IMR-90 (cell line): ENCODE results near the gene KRT6C. TPM values are rescaled to one million over a fixed set of nuclear protein-coding genes. Genes with fewer than 3 reads are reported as not detected.

Experiments
- ATAC-seq: fragments of 200-7000 bp; cut with Tn5 transposase; 2 replicates; pipeline ENCODE4 v1.9.1; 2020; ENCODE audit warnings: low read depth, mild to moderate bottlenecking, moderate library complexity
- BruUV-seq: library from RNA; stranded (reverse); fragments of 400-500 nt; replicated peaks from 2 replicates; lab custom pipeline; 2021; lab: Mats Ljungman, UMichigan
- CTCF ChIA-PET: fragments of 300-600 bp; formaldehyde crosslinking; extraction: SDS; loops from one replicate; lab custom pipeline; 2021; ENCODE audit warnings: antibody characterized with exemption; lab: Yijun Ruan, JAX
- POLR2A ChIA-PET: fragments of 300-600 bp; sonication (Branson Sonifier 250); formaldehyde crosslinking; loops from one replicate; lab custom pipeline; 2022; ENCODE audit warnings: antibody characterized with exemption; ENCODE audit not compliant: unreplicated experiment; lab: Charles Lee
- DNase-seq: peaks from one replicate; pipeline ENCODE4 v3.0.0; 2013
- H2AFZ ChIP-seq: replicated peaks from 2 replicates; pipeline ENCODE3; 2013; ENCODE audit warnings: low read length, mild to moderate bottlenecking; ENCODE audit not compliant: poor library complexity
- H2AK5ac ChIP-seq: 2 replicates; pipeline ENCODE4 v1.6.1; 2013; ENCODE audit warnings: low read depth, low read length, inconsistent platforms
- H2AK9ac ChIP-seq: replicated peaks from 2 replicates; pipeline ENCODE3; 2013; ENCODE audit warnings: mild to moderate bottlenecking, low read depth, low read length, moderate library complexity; ENCODE audit not compliant: poor library complexity
- H2BK120ac ChIP-seq: 2 replicates; pipeline ENCODE4 v1.6.1; 2013; ENCODE audit warnings: low read depth, low read length, inconsistent platforms
- H2BK15ac ChIP-seq: 3 replicates; pipeline ENCODE4 v1.6.1; 2013; ENCODE audit warnings: low read depth, low read length, inconsistent platforms
- H2BK20ac ChIP-seq: 2 replicates; pipeline ENCODE4 v1.6.1; 2013; ENCODE audit warnings: low read depth, mild to moderate bottlenecking, inconsistent platforms, low read length, moderate library complexity
- H2BK5ac ChIP-seq: 2 replicates; pipeline ENCODE4 v1.6.1; 2013; ENCODE audit warnings: mild to moderate bottlenecking, low read depth, low read length, inconsistent platforms; ENCODE audit not compliant: poor library complexity, severe bottlenecking
- H3K14ac ChIP-seq: replicated peaks from 2 replicates; pipeline ENCODE4 v1.6.1; 2013; ENCODE audit warnings: low read depth, low read length, inconsistent platforms
- H3K18ac ChIP-seq: 2 replicates; pipeline ENCODE4 v1.6.1; 2013; ENCODE audit warnings: low read depth, low read length, control low read depth
- H3K23ac ChIP-seq: 2 replicates; pipeline ENCODE4 v1.6.1; 2013; ENCODE audit warnings: low read depth, low read length, inconsistent platforms
- H3K27ac ChIP-seq: 2 replicates; pipeline ENCODE4 v1.5.1; 2013; ENCODE audit warnings: mild to moderate bottlenecking, control low read depth, low read length; ENCODE audit not compliant: insufficient read depth
- H3K27me3 ChIP-seq: 2 replicates; pipeline ENCODE4 v1.6.1; 2013; ENCODE audit warnings: low read length; ENCODE audit not compliant: control insufficient read depth, insufficient read depth
- H3K36me3 ChIP-seq: 2 replicates; pipeline ENCODE4 v1.6.1; 2013; ENCODE audit warnings: low read length, mixed read lengths; ENCODE audit not compliant: control insufficient read depth, insufficient read depth
- H3K4ac ChIP-seq: 2 replicates; pipeline ENCODE4 v1.6.1; 2013; ENCODE audit warnings: low read depth, low read length, inconsistent platforms
- H3K4me1 ChIP-seq: 2 replicates; pipeline ENCODE4 v1.6.1; 2013; ENCODE audit warnings: low read length, mixed read lengths; ENCODE audit not compliant: control insufficient read depth, insufficient read depth
- H3K4me2 ChIP-seq: 2 replicates; pipeline ENCODE4 v1.6.1; 2013; ENCODE audit warnings: low read depth, mild to moderate bottlenecking, control low read depth, low read length, moderate library complexity
- H3K4me3 ChIP-seq: 2 replicates; pipeline ENCODE4 v1.5.1; 2013; ENCODE audit warnings: low read depth, mild to moderate bottlenecking, control low read depth, low read length, moderate library complexity; ENCODE audit not compliant: insufficient read depth
- H3K56ac ChIP-seq: 2 replicates; pipeline ENCODE4 v1.6.1; 2013; ENCODE audit warnings: low read length, inconsistent platforms; ENCODE audit not compliant: insufficient read depth; ENCODE audit errors: extremely low read depth
- H3K79me1 ChIP-seq, 2 experiments: 2 replicates each; pipeline ENCODE4 v1.6.1; 2013; ENCODE audit warnings: low read length in 2 of 2, inconsistent platforms in 1 of 2, low read depth in 1 of 2
- H3K9ac ChIP-seq: 2 replicates; pipeline ENCODE4 v1.6.1; 2013; ENCODE audit warnings: low read depth, low read length, control low read depth
- H3K9me1 ChIP-seq: 2 replicates; pipeline ENCODE4 v1.6.1; 2013; ENCODE audit warnings: low read length, inconsistent platforms; ENCODE audit not compliant: insufficient read depth
- H3K9me3 ChIP-seq: 2 replicates; pipeline ENCODE4 v1.6.1; 2013; ENCODE audit warnings: low read length; ENCODE audit not compliant: control insufficient read depth, insufficient read depth
- H4K20me1 ChIP-seq: 2 replicates; pipeline ENCODE4 v1.6.1; 2013; ENCODE audit warnings: low read length, inconsistent platforms; ENCODE audit not compliant: insufficient read depth
- H4K5ac ChIP-seq: 2 replicates; pipeline ENCODE4 v1.6.1; 2013; ENCODE audit warnings: mild to moderate bottlenecking, low read depth, low read length, control low read depth
- H4K8ac ChIP-seq, 2 experiments: 2 replicates each; pipeline ENCODE4 v1.6.1; 2013; ENCODE audit warnings: low read depth in 2 of 2, low read length in 2 of 2, control low read depth in 1 of 2, inconsistent platforms in 1 of 2
- H4K91ac ChIP-seq: 2 replicates; pipeline ENCODE4 v1.6.1; 2013; ENCODE audit warnings: low read depth, low read length, inconsistent platforms; ENCODE audit not compliant: insufficient read depth
- MAZ ChIP-seq: IDR thresholded peaks from 2 replicates; pipeline ENCODE4 v1.6.1; 2012; ENCODE audit warnings: low read depth, mild to moderate bottlenecking, low read length, improper control_type of control experiment, moderate library complexity, borderline replicate concordance
- RAD21 ChIP-seq: IDR thresholded peaks from 2 replicates; pipeline ENCODE4 v1.6.1; 2012; ENCODE audit warnings: low read length, improper control_type of control experiment
- WGBS, 2 experiments: methylation state at CpG; one replicate each; pipeline versions ENCODE4 v1.1.5 to v1.1.7; 2013; ENCODE audit warnings: missing lambda C conversion rate in 2 of 2; ENCODE audit not compliant: insufficient read length in 1 of 2; ENCODE audit errors: extremely low coverage in 2 of 2; 5-methylcytosine and 5-hydroxymethylcytosine counted together
- dilution Hi-C: fragments of 300-500 bp; cut with HindIII; formaldehyde crosslinking; loops from one replicate; pipeline ENCODE4 v1.14.3; 2018; ENCODE audit warnings: low sequenced_read_pairs; ENCODE audit not compliant: unreplicated experiment
- in situ Hi-C: fragments of 300-500 bp; cut with MboI; formaldehyde crosslinking; loops from 3 replicates; pipeline ENCODE4 v1.14.3; 2019; ENCODE audit warnings: low sequenced_read_pairs, inconsistent platforms, mixed read lengths
- intact Hi-C: fragments of 100-400 bp; cut with micrococcal nuclease; formaldehyde crosslinking; loops from 2 replicates; pipeline ENCODE4 v1.10.0; 2022
- polyA plus RNA-seq, 3 experiments: library from polyadenylated mRNA; depleted of rRNA; stranded (reverse); fragments of >200 nt; gene quantifications; 2 replicates each; pipeline ENCODE4 v1.2.3, GENCODE V29; 2012; ENCODE audit warnings: low replicate concordance in 1 of 3
- total RNA-seq: library from RNA; depleted of rRNA; stranded (reverse); fragments of >200 nt; gene quantifications from 2 replicates; pipeline ENCODE4 v1.2.3, GENCODE V29; 2012

The KRT6C gene
- total and polyA plus RNA-seq, 2 of the 4 experiments (the other 2 are of a cell fraction) = not detected

DNA sequence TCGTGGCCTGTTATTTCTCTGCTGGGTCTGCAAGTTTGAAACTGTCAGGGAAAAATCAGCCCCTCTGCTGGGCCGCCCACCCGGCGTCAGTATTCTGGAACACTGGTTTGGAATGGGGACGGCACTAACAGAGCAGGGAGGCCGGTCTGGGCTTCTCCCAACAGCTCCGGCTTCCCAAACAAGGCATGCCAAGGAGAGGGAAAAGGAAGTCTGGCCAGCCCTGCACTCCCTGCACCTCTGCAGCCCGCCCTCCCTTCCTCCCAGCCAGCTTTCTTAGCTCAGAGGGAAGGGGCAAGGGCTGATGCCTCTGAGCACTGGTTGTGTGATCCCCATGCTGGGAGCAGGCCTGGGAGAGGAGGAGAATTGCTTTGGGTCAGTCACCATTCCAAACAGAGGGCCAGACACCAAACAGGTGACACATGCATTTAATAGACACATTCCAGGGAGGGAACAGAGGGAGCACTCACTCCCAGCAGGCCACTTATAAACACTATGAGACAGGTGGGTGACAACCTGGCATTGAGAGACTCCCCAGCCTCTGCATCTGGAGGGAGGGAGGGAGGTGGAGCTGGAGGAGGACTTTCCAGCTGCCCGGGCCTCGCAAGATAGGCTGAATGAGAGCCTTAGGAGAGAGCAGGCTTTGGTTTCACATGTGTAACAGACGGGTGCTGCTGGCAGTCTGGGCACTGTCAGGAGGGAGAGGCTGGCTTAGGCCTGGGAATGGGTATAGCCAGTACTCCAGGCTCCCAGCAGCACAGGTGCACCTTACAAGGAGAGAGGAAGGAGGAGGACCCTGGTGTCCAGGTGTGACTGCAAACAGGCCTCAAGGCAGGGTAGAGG, 49.7 kb downstream of the KRT6C start:
- ChIA-PET POLR2A (no interaction called here), CTCF (no interaction called here)
- Histone ChIP-seq H3K9me3 (no peaks in the 10 kb centered on the region), H4K20me1 (no peaks in the 10 kb centered on the region), H2BK5ac (no peak overlapping the region), H3K36me3 (no peaks in the 10 kb centered on the region), H2BK20ac (no peak overlapping the region), H3K4me2 (no peak overlapping the region), H2AFZ (no peak overlapping the region), H3K9ac (no peak overlapping the region), H4K8ac (no peak overlapping the region), H3K79me1 (no peaks in the 10 kb centered on the region), H2AK9ac (no peak overlapping the region), H3K18ac (no peak overlapping the region), H3K9me1 (no peaks in the 10 kb centered on the region), H3K4ac (no peak overlapping the region), H2BK120ac (no peak overlapping the region), H3K56ac (no peak overlapping the region), H3K4me1 (no peaks in the 10 kb centered on the region), H3K27me3 (peaks cover 62% of the 10 kb centered on the region), H3K4me3 (no peak overlapping the region), H3K27ac (no peak overlapping the region), H3K23ac (no peak overlapping the region), H4K91ac (no peak overlapping the region), H3K14ac (no peak overlapping the region), H2AK5ac (no peak overlapping the region), H2BK15ac (no peak overlapping the region), H4K5ac (no peak overlapping the region)
- ATAC-seq (no peak), DNase-seq (no peak)
- in situ Hi-C loops = no loop called here
- intact Hi-C loops = no loop called here
- TF ChIP-seq RAD21 (no peak), MAZ (no peak)
- dilution Hi-C loops = no loop called here
- WGBS, 2 experiments = 25% methylated on average over 2 of the region's 11 CpGs; no CpG with 5 or more reads in 1 of the 2 experiments
- BruUV-seq = no TSS peak
